ENCODE data around the gene PLCZ1. TPM values are rescaled to one million over a fixed set of nuclear protein-coding genes. Genes with fewer than 3 reads are reported as not detected.
"Not testable (repeated sequence)": the region's sequence is repeated elsewhere in the genome, so short reads cannot be mapped to it uniquely, and the experiment has no call there.

PLCZ1 gene
- not detected for total RNA-seq
- long read RNA-seq: 0 reads

- ATAC-seq (no peak), DNase-seq (ENCODE audit: missing footprints) (no peak)
- intact Hi-C loops (cut with DNase I): no loop called here
These were observed at the start of gene PLCZ1, which contains the start of gene CAPZA3 for GRCh38 chr12:18737819-18738218. Gene PLCZ1 (minus strand): TSS chr12:18738012. CDS start chr12:18737371, 641 bp downstream. Gene CAPZA3 (plus strand): TSS chr12:18738119. CDS start chr12:18738269, 150 bp downstream.

GRCh38 chr12:18785465-18785864, 47.7 kb upstream of the PLCZ1 start:
- DNase-seq (ENCODE audit: missing footprints): peak; percentile 46
- ATAC-seq; intact Hi-C loops (cut with DNase I): not testable (repeated sequence)

- ATAC-seq: no peak
- no peak for DNase-seq (ENCODE audit: missing footprints)
- intact Hi-C loops (cut with DNase I): no loop called here
These were observed 45.0 kb upstream of the PLCZ1 start for GRCh38 chr12:18782827-18783226.

- intact Hi-C loops (cut with DNase I): not testable (repeated sequence)
These were observed 28.7 kb upstream of the PLCZ1 start for GRCh38 chr12:18766479-18766878.

GRCh38 chr12:18755341-18755740, 17.5 kb upstream of the PLCZ1 start:
- no peak for ATAC-seq
- intact Hi-C loops (cut with DNase I): no loop called here
- DNase-seq (ENCODE audit: missing footprints): no peak

More at GRCh38 chr12:18766479-18766878, 28.7 kb upstream of the PLCZ1 start:
- DNase-seq (ENCODE audit: missing footprints); ATAC-seq: not testable (repeated sequence)

- DNase-seq (ENCODE audit: missing footprints): peak; percentile 62
- ATAC-seq: peak; percentile 54
- intact Hi-C loops (cut with DNase I): loop anchor here (5.0 kb wide), 1 partner anchor 433 kb away; no protein-coding TSS in a partner anchor
These were observed 16.4 kb upstream of the PLCZ1 start for GRCh38 chr12:18754124-18754707.

- ATAC-seq (peak; percentile 76), DNase-seq (ENCODE audit: missing footprints) (peak; percentile 67)
- intact Hi-C loops (cut with DNase I): loop anchor here (2.0 to 5.0 kb wide), 3 partner anchors 285 to 434 kb away; no protein-coding TSS in a partner anchor
These were observed 15.8 kb upstream of the PLCZ1 start for GRCh38 chr12:18753481-18754123.

GRCh38 chr12:18752947-18753346, 15.1 kb upstream of the PLCZ1 start:
- intact Hi-C loops (cut with DNase I): loop anchor here (2.0 to 5.0 kb wide), 3 partner anchors 286 to 434 kb away; no protein-coding TSS in a partner anchor
- DNase-seq (ENCODE audit: missing footprints) (no peak), ATAC-seq (no peak)

- ATAC-seq: peak; percentile 72
- intact Hi-C loops (cut with DNase I): loop anchor here (2.0 to 5.0 kb wide), 3 partner anchors 286 to 435 kb away; no protein-coding TSS in a partner anchor
- no peak for DNase-seq (ENCODE audit: missing footprints)
These were observed 14.6 kb upstream of the PLCZ1 start for GRCh38 chr12:18752280-18752920.

GRCh38 chr12:18751866-18752265, 14.1 kb upstream of the PLCZ1 start:
- DNase-seq (ENCODE audit: missing footprints): no peak
- intact Hi-C loops (cut with DNase I): loop anchor here (2.0 to 5.0 kb wide), 3 partner anchors 287 to 435 kb away; no protein-coding TSS in a partner anchor
- ATAC-seq: no peak

- ATAC-seq: no peak
- intact Hi-C loops (cut with DNase I): loop anchor here (5.0 kb wide), 1 partner anchor 437 kb away; no protein-coding TSS in a partner anchor
- DNase-seq (ENCODE audit: missing footprints): no peak
These were observed 12.3 kb upstream of the PLCZ1 start for GRCh38 chr12:18750085-18750484.

GRCh38 chr12:18749386-18749957, 11.7 kb upstream of the PLCZ1 start:
- intact Hi-C loops (cut with DNase I): no loop called here
- no peak for ATAC-seq
- no peak for DNase-seq (ENCODE audit: missing footprints)

- ATAC-seq (no peak), DNase-seq (ENCODE audit: missing footprints) (no peak)
- intact Hi-C loops (cut with DNase I): no loop called here
These were observed 10.1 kb upstream of the PLCZ1 start for GRCh38 chr12:18747895-18748294.

- intact Hi-C loops (cut with DNase I): no loop called here
- ATAC-seq: no peak
- no peak for DNase-seq (ENCODE audit: missing footprints)
These were observed 6.7 kb downstream of the PLCZ1 start for GRCh38 chr12:18731156-18731555.

GRCh38 chr12:18723752-18724151, 14.1 kb downstream of the PLCZ1 start:
- ATAC-seq: no peak
- intact Hi-C loops (cut with DNase I): no loop called here
- DNase-seq (ENCODE audit: missing footprints): no peak

- intact Hi-C loops (cut with DNase I): no loop called here
- no peak for ATAC-seq
- DNase-seq (ENCODE audit: missing footprints): no peak
These were observed 16.4 kb downstream of the PLCZ1 start for GRCh38 chr12:18721452-18721851.

GRCh38 chr12:18720690-18721089, 17.1 kb downstream of the PLCZ1 start:
- intact Hi-C loops (cut with DNase I): no loop called here
- ATAC-seq: no peak
- DNase-seq (ENCODE audit: missing footprints): no peak

GRCh38 chr12:18719922-18720510, 17.8 kb downstream of the PLCZ1 start:
- DNase-seq (ENCODE audit: missing footprints) (no peak), ATAC-seq (no peak)

GRCh38 chr12:18718462-18718861, 19.4 kb downstream of the PLCZ1 start:
- intact Hi-C loops (cut with DNase I): no loop called here
- ATAC-seq: no peak

More at GRCh38 chr12:18719922-18720510, 17.8 kb downstream of the PLCZ1 start:
- intact Hi-C loops (cut with DNase I): no loop called here

More at GRCh38 chr12:18718462-18718861, 19.4 kb downstream of the PLCZ1 start:
- no peak for DNase-seq (ENCODE audit: missing footprints)

All from Right ventricle myocardium inferior (tissue), 1 donor.